IMR-90 (cell line): ENCODE results near the gene TASP1. TPM values are rescaled to one million over a fixed set of nuclear protein-coding genes. Genes with fewer than 3 reads are reported as not detected.

Experiments
- ATAC-seq: fragments of 200-7000 bp; cut with Tn5 transposase; 2 replicates; pipeline ENCODE4 v1.9.1; 2020; ENCODE audit warnings: low read depth, mild to moderate bottlenecking, moderate library complexity
- BruUV-seq: library from RNA; stranded (reverse); fragments of 400-500 nt; replicated peaks from 2 replicates; lab custom pipeline; 2021; lab: Mats Ljungman, UMichigan
- CTCF ChIA-PET: fragments of 300-600 bp; formaldehyde crosslinking; extraction: SDS; loops from one replicate; lab custom pipeline; 2021; ENCODE audit warnings: antibody characterized with exemption; lab: Yijun Ruan, JAX
- POLR2A ChIA-PET: fragments of 300-600 bp; sonication (Branson Sonifier 250); formaldehyde crosslinking; loops from one replicate; lab custom pipeline; 2022; ENCODE audit warnings: antibody characterized with exemption; ENCODE audit not compliant: unreplicated experiment; lab: Charles Lee
- DNase-seq: peaks from one replicate; pipeline ENCODE4 v3.0.0; 2013
- H2AFZ ChIP-seq: replicated peaks from 2 replicates; pipeline ENCODE3; 2013; ENCODE audit warnings: low read length, mild to moderate bottlenecking; ENCODE audit not compliant: poor library complexity
- H2AK5ac ChIP-seq: 2 replicates; pipeline ENCODE4 v1.6.1; 2013; ENCODE audit warnings: low read depth, low read length, inconsistent platforms
- H2AK9ac ChIP-seq: replicated peaks from 2 replicates; pipeline ENCODE3; 2013; ENCODE audit warnings: mild to moderate bottlenecking, low read depth, low read length, moderate library complexity; ENCODE audit not compliant: poor library complexity
- H2BK120ac ChIP-seq: 2 replicates; pipeline ENCODE4 v1.6.1; 2013; ENCODE audit warnings: low read depth, low read length, inconsistent platforms
- H2BK15ac ChIP-seq: 3 replicates; pipeline ENCODE4 v1.6.1; 2013; ENCODE audit warnings: low read depth, low read length, inconsistent platforms
- H2BK20ac ChIP-seq: 2 replicates; pipeline ENCODE4 v1.6.1; 2013; ENCODE audit warnings: low read depth, mild to moderate bottlenecking, inconsistent platforms, low read length, moderate library complexity
- H2BK5ac ChIP-seq: 2 replicates; pipeline ENCODE4 v1.6.1; 2013; ENCODE audit warnings: mild to moderate bottlenecking, low read depth, low read length, inconsistent platforms; ENCODE audit not compliant: poor library complexity, severe bottlenecking
- H3K14ac ChIP-seq: replicated peaks from 2 replicates; pipeline ENCODE4 v1.6.1; 2013; ENCODE audit warnings: low read depth, low read length, inconsistent platforms
- H3K18ac ChIP-seq: 2 replicates; pipeline ENCODE4 v1.6.1; 2013; ENCODE audit warnings: low read depth, low read length, control low read depth
- H3K23ac ChIP-seq: 2 replicates; pipeline ENCODE4 v1.6.1; 2013; ENCODE audit warnings: low read depth, low read length, inconsistent platforms
- H3K27ac ChIP-seq: 2 replicates; pipeline ENCODE4 v1.5.1; 2013; ENCODE audit warnings: mild to moderate bottlenecking, control low read depth, low read length; ENCODE audit not compliant: insufficient read depth
- H3K27me3 ChIP-seq: 2 replicates; pipeline ENCODE4 v1.6.1; 2013; ENCODE audit warnings: low read length; ENCODE audit not compliant: control insufficient read depth, insufficient read depth
- H3K36me3 ChIP-seq: 2 replicates; pipeline ENCODE4 v1.6.1; 2013; ENCODE audit warnings: low read length, mixed read lengths; ENCODE audit not compliant: control insufficient read depth, insufficient read depth
- H3K4ac ChIP-seq: 2 replicates; pipeline ENCODE4 v1.6.1; 2013; ENCODE audit warnings: low read depth, low read length, inconsistent platforms
- H3K4me1 ChIP-seq: 2 replicates; pipeline ENCODE4 v1.6.1; 2013; ENCODE audit warnings: low read length, mixed read lengths; ENCODE audit not compliant: control insufficient read depth, insufficient read depth
- H3K4me2 ChIP-seq: 2 replicates; pipeline ENCODE4 v1.6.1; 2013; ENCODE audit warnings: low read depth, mild to moderate bottlenecking, control low read depth, low read length, moderate library complexity
- H3K4me3 ChIP-seq: 2 replicates; pipeline ENCODE4 v1.5.1; 2013; ENCODE audit warnings: low read depth, mild to moderate bottlenecking, control low read depth, low read length, moderate library complexity; ENCODE audit not compliant: insufficient read depth
- H3K56ac ChIP-seq: 2 replicates; pipeline ENCODE4 v1.6.1; 2013; ENCODE audit warnings: low read length, inconsistent platforms; ENCODE audit not compliant: insufficient read depth; ENCODE audit errors: extremely low read depth
- H3K79me1 ChIP-seq, 2 experiments: 2 replicates each; pipeline ENCODE4 v1.6.1; 2013; ENCODE audit warnings: low read length in 2 of 2, inconsistent platforms in 1 of 2, low read depth in 1 of 2
- H3K9ac ChIP-seq: 2 replicates; pipeline ENCODE4 v1.6.1; 2013; ENCODE audit warnings: low read depth, low read length, control low read depth
- H3K9me1 ChIP-seq: 2 replicates; pipeline ENCODE4 v1.6.1; 2013; ENCODE audit warnings: low read length, inconsistent platforms; ENCODE audit not compliant: insufficient read depth
- H3K9me3 ChIP-seq: 2 replicates; pipeline ENCODE4 v1.6.1; 2013; ENCODE audit warnings: low read length; ENCODE audit not compliant: control insufficient read depth, insufficient read depth
- H4K20me1 ChIP-seq: 2 replicates; pipeline ENCODE4 v1.6.1; 2013; ENCODE audit warnings: low read length, inconsistent platforms; ENCODE audit not compliant: insufficient read depth
- H4K5ac ChIP-seq: 2 replicates; pipeline ENCODE4 v1.6.1; 2013; ENCODE audit warnings: mild to moderate bottlenecking, low read depth, low read length, control low read depth
- H4K8ac ChIP-seq, 2 experiments: 2 replicates each; pipeline ENCODE4 v1.6.1; 2013; ENCODE audit warnings: low read depth in 2 of 2, low read length in 2 of 2, control low read depth in 1 of 2, inconsistent platforms in 1 of 2
- H4K91ac ChIP-seq: 2 replicates; pipeline ENCODE4 v1.6.1; 2013; ENCODE audit warnings: low read depth, low read length, inconsistent platforms; ENCODE audit not compliant: insufficient read depth
- CHD1 ChIP-seq: IDR thresholded peaks from 2 replicates; pipeline ENCODE4 v1.6.1; 2012; ENCODE audit warnings: low read depth, low read length, improper control_type of control experiment
- FOS ChIP-seq: fragments of 150-350 bp; IDR thresholded peaks from 2 replicates; pipeline ENCODE4 v1.6.1; 2016; ENCODE audit warnings: low read depth, low read length
- MAFK ChIP-seq: IDR thresholded peaks from 2 replicates; pipeline ENCODE4 v1.6.1; 2012; ENCODE audit warnings: low read depth, low read length, improper control_type of control experiment
- MAZ ChIP-seq: IDR thresholded peaks from 2 replicates; pipeline ENCODE4 v1.6.1; 2012; ENCODE audit warnings: low read depth, mild to moderate bottlenecking, low read length, improper control_type of control experiment, moderate library complexity, borderline replicate concordance
- POLR2A ChIP-seq: IDR thresholded peaks from 2 replicates; pipeline ENCODE4 v1.6.1; 2012; ENCODE audit warnings: mild to moderate bottlenecking, low read depth, low read length
- RCOR1 ChIP-seq: IDR thresholded peaks from 2 replicates; pipeline ENCODE4 v1.6.1; 2012; ENCODE audit warnings: mild to moderate bottlenecking, low read length, improper control_type of control experiment; ENCODE audit not compliant: insufficient replicate concordance
- RFX5 ChIP-seq: IDR thresholded peaks from 2 replicates; pipeline ENCODE4 v1.8.0; 2012; ENCODE audit warnings: low read depth, mild to moderate bottlenecking, low read length, moderate library complexity
- WGBS, 2 experiments: methylation state at CpG; one replicate each; pipeline versions ENCODE4 v1.1.5 to v1.1.7; 2013; ENCODE audit warnings: missing lambda C conversion rate in 2 of 2; ENCODE audit not compliant: insufficient read length in 1 of 2; ENCODE audit errors: extremely low coverage in 2 of 2; 5-methylcytosine and 5-hydroxymethylcytosine counted together
- dilution Hi-C: fragments of 300-500 bp; cut with HindIII; formaldehyde crosslinking; loops from one replicate; pipeline ENCODE4 v1.14.3; 2018; ENCODE audit warnings: low sequenced_read_pairs; ENCODE audit not compliant: unreplicated experiment
- in situ Hi-C: fragments of 300-500 bp; cut with MboI; formaldehyde crosslinking; loops from 3 replicates; pipeline ENCODE4 v1.14.3; 2019; ENCODE audit warnings: low sequenced_read_pairs, inconsistent platforms, mixed read lengths
- intact Hi-C: fragments of 100-400 bp; cut with micrococcal nuclease; formaldehyde crosslinking; loops from 2 replicates; pipeline ENCODE4 v1.10.0; 2022
- polyA plus RNA-seq, 3 experiments: library from polyadenylated mRNA; depleted of rRNA; stranded (reverse); fragments of >200 nt; gene quantifications; 2 replicates each; pipeline ENCODE4 v1.2.3, GENCODE V29; 2012; ENCODE audit warnings: low replicate concordance in 1 of 3
- total RNA-seq: library from RNA; depleted of rRNA; stranded (reverse); fragments of >200 nt; gene quantifications from 2 replicates; pipeline ENCODE4 v1.2.3, GENCODE V29; 2012

Gene TASP1
- total and polyA plus RNA-seq, 2 of the 4 experiments (the other 2 are of a cell fraction): 3.9 to 7.9 TPM

DNA sequence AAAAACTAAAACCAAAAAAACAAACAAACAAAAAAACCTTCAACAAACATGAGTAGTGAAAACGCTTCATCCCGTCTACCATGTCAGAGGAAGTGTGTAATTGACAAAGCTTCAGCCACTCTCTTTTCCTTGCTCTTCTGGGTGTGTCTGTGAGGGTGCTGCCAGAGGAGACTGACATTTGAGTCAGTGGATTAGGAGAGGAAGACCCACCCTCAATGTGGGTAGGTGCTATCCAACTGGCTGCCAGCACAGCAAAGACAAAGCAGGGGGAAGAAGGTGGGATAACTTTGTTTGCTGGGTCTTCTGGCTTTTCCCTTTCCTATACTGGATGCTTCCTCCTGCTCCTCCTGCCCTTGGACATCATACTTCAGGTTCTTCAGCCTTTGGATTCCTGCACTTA lies 145.6 kb downstream of the TASP1 start:
- WGBS, 2 experiments: no CpG with 5 or more reads among the region's 2 CpGs
- H2AK9ac ChIP-seq: no peak overlapping the region
- no peak overlapping the region for H3K18ac ChIP-seq
- H3K27me3 ChIP-seq: no peaks in the 10 kb centered on the region
- H4K5ac ChIP-seq: no peak overlapping the region
- DNase-seq: no peak
- ATAC-seq: no peak
- no peaks in the 10 kb centered on the region for H4K20me1 ChIP-seq
- no peak overlapping the region for H2AFZ ChIP-seq
- no peak overlapping the region; the same call in 1 of the 2 replicates for H3K14ac ChIP-seq
- dilution Hi-C loops: no loop called here
- no peak overlapping the region for H3K4ac ChIP-seq
- no peak overlapping the region for H2BK120ac ChIP-seq
- TF ChIP-seq CHD1 (no peak), RFX5 (no peak), MAFK (no peak), POLR2A (no peak), RCOR1 (no peak), MAZ (no peak), FOS (no peak)
- H3K4me3 ChIP-seq: no peak overlapping the region
- in situ Hi-C loops: no loop called here
- BruUV-seq: no TSS peak
- no peak overlapping the region for H3K9ac ChIP-seq
- H2BK15ac ChIP-seq: peak overlapping the region; percentile 78; the same call in 2 of the 3 replicates
- no peak overlapping the region for H3K56ac ChIP-seq
- H3K9me3 ChIP-seq: no peaks in the 10 kb centered on the region; the same call in 1 of the 2 replicates
- 0 out of 2 replicates have a peak, but pooled peaks cover 1% of the 10 kb centered on the region for H3K4me1 ChIP-seq
- ChIA-PET CTCF (interaction anchor here (1.6 kb wide), 1 partner anchor 32 kb away, joined by 3 read pairs; no protein-coding TSS in a partner anchor), POLR2A (no interaction called here)
- H2BK5ac ChIP-seq: no peak overlapping the region
- H3K4me2 ChIP-seq: no peak overlapping the region
- intact Hi-C loops: no loop called here
- no peak overlapping the region for H3K27ac ChIP-seq
- no peak overlapping the region for H3K23ac ChIP-seq
- 0 out of 4 replicates have a peak overlapping the region, but pooled peaks of 1 of the 2 experiments have one; percentile 14 for H4K8ac ChIP-seq
- H3K79me1 ChIP-seq: no peaks in the 10 kb centered on the region
- peak overlapping the region; percentile 66; the same call in 1 of the 2 replicates for H2AK5ac ChIP-seq
- H3K36me3 ChIP-seq: no peaks in the 10 kb centered on the region
- no peak overlapping the region for H2BK20ac ChIP-seq
- H4K91ac ChIP-seq: no peak overlapping the region
- no peaks in the 10 kb centered on the region for H3K9me1 ChIP-seq
